HG02852 (cell line): Measurements from ENCODE around the gene WNT7A.

Source experiments
- ATAC-seq: cut with Tn5 transposase; IDR thresholded peaks from one replicate; pipeline ENCODE4 v1.9.1; 2021; ENCODE audit warnings: mild to moderate bottlenecking, moderate library complexity; ENCODE audit not compliant: unreplicated experiment

The WNT7A gene

DNA sequence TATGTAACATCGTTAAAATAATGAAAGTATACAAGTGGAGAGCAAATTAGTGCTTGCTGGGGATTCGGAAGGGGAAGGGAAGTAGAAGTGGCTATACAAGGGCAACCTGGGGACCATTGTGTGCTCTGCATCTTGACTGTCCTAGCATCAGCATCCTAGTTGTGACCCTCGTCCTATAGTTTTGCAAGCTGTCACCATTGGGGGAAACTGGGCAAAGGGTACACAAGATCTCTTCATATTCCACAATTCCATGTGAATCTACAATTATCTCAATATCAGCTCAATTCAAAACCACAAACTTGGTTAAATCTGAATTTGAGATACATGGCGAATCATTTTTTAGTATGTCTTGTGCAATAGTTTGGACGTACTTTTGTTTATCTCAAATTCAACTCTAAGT lies 30.9 kb downstream of the WNT7A start:
- no peak for ATAC-seq

DNA sequence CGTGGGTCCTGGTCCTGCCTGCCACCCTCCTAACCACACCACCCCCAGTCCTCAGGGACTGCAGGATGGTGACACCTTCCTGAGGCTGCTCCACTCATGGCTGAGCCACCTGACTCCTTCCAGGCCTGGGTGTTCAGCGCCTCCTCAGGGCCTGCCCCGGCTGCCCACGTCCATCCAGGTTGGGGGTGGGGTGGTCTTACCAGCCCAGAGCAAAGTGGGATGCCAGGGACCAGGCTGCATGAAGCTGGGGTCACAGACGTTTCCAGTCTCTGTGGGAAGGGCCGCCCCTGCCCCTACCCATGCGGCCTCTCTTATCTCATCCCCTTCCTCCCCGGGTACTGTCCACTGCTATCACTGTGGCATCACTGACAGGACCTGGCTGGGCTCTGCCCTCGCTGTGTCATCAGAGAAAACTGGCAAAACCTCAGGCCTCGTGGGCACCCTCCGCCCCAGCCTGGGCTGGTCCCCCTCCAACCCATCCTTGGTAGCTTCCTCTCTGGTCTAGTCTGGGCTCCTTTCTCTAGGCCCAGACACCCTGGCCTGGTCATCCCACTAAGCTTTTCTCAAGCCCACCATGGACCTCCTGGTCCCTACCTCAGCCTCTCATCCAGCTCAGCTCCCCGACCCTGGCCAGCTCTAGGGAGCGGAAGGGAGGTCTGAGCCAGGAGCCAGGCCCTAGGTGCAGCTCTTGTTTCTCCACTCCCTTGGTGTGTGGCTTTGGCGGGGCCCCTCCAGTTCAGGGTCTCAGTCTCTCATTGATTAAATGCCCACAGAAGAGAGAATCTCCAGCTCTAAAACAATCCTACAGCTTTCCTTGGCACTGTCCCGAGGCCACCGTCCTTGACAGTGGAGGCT lies 32.9 kb downstream of the WNT7A start:
- no peak for ATAC-seq

DNA sequence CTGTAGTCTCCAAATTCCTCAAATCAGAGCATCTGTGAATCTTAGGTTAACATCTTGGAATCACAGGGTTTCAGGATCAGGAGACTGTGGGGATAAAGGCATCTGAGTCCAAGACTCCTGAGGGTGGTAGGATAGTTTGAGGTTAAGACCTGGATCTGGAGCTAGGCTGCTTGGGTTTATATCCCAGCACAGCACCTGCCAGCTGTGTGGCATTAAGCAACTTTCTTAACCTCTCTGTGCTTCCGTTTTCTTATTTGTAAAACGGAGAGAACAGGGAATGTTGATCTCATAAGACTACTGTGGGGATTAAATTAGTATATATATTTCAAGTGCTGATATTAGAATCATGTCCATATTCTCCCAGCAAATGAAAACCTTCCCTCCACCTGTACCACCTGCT lies 33.6 kb downstream of the WNT7A start:
- ATAC-seq: no peak

DNA sequence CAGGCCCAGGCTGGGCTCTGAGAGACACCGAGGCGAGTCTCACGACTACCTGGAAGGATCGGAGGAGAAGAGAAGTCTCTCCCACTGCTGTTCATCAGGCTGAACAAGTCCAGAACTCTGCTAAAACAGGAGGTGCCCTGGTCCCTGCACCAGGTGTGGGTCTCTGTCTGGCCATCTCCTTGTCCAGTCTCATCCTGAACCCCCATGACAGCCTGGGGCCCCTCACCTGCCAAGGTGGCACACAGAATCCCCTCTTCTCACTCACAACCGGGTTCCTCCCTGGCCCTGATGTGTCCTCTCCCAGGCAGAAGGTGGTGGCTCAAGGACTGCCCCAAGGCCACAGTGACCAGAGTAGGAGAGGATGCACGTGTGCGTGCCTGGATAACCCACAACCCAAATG lies 34.1 kb downstream of the WNT7A start:
- no peak for ATAC-seq

DNA sequence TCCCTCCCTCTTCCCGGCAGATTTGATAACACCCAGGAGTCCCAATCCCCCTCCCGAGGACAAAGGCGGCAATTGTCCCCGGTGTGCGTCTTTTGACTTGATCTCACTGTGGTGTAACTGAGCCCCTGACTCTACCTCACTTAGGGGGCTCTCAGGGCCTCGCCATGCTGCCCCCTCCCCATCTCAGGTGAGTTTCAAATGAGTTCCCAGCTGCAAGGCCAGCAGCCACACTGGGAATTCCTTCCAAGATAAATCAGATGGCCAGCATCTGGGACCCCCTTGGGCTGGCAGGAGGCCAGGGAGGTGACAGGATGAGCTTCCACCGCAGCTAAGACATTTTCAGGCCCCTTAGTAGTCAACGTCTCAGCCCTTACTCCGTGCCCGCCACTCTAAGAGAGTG lies 35.0 kb downstream of the WNT7A start:
- ATAC-seq: no peak

DNA sequence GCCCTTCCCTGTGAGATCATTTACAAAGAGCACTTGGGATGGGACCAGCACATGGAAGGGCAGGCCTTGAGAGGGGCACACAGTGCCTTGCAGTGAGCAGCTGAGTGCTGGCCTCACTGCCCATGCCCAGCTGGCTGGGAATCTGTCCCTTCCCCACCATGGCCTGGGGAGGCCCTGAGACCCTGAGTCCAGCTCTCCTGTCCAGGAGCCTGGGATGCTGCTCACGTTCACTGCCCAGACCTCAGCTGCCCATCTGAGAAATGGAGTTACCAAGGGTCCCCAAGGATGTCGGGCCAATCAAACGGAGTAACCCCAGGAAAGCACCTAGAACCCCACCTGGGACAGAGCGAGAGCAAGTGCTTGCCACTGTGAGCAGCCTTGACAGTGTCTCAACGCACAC lies 35.6 kb downstream of the WNT7A start:
- no peak for ATAC-seq

DNA sequence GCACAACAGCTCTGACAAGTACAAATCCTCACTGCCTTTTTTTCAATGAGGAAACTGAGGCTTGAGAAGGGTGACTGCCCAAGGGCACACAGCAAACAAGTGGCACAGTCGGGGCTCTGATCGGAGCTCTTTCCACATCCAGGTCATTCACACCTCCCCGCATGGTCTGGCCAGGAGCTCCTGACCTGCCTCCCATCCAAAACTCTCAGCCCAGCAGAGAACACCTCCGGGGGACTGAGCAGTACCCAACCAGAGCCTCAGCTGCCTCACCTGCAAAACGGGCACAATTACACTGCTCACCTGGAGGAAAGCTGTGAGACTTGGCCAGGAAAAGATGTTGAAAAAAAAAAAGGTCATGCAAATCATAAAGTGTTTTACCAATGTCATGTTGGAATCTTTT lies 36.5 kb downstream of the WNT7A start:
- no peak for ATAC-seq

DNA sequence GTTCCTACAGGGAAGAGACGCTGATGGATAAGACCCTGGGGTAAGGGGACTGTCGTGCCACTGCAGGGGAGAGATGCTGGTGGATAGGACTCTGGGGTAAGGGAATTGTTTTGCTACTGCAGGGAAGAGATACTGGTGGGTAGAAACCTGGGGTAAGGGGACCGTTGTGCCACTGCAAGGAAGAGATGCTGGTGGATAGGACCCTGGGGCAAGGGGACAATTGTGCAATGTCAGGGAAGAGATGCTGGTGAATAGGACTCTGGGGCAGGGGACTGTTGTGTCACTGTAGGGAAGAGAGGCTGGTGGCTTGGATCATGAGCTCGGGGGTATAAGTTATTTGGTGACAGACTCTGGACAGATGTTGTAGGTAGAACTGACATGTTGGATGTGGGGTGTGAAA lies 37.6 kb downstream of the WNT7A start:
- no peak for ATAC-seq

DNA sequence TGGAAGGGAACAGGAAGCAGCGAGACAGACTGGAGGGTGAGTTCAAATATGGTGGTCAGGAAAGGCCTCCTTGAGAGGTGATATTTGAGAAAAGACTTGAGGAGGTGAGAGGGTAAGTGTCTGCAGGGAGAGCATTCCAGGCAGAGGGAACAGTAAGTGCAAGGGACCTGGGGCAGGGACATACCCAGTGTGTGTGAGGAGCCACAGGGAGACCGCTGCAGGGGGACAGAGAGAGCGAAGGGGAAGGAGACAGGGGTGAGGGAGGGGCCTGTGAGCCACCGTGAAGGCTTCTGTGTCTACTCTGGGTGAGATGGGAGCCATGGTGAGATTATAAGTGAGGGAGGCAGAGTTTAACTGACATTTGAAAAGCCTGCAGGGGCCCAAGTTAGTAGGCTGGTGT lies 38.0 kb downstream of the WNT7A start:
- no peak for ATAC-seq

DNA sequence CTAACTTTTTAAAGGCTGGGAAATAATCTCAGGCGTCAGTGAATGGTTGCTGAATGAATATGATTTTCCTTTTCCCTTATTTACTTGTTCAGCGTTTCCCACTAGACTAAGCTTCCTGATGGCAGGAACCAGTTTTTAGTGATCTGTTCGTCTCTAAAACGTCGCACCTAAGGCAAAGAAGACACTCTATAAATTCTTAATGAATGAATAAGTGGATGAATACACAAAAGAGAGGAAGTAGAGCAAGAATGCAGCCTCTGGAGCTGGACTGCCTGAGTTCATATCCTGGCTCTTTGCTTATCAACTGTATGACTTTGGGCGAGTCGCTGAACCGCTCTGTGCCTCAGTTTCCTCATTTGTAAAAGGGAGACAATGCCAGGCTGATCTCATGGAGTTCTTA lies 38.7 kb downstream of the WNT7A start:
- ATAC-seq: no peak

DNA sequence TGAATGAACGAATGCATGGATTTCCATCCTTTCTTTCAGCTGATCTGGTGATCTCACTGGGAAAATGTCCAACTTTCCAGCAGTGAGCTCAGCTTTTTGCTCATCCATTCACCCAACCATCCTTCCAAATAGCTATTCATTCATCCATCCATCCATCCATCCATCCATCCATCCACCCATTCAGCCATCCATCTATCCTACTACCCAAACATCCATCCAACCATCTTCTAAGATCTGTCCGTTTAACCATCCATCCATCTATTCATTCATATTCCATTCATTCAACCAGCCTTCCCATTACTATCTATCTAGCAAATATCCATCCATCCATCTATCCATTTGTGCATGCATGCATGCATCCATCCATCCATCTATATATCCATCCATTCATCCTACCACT lies 39.4 kb downstream of the WNT7A start:
- no peak for ATAC-seq

DNA sequence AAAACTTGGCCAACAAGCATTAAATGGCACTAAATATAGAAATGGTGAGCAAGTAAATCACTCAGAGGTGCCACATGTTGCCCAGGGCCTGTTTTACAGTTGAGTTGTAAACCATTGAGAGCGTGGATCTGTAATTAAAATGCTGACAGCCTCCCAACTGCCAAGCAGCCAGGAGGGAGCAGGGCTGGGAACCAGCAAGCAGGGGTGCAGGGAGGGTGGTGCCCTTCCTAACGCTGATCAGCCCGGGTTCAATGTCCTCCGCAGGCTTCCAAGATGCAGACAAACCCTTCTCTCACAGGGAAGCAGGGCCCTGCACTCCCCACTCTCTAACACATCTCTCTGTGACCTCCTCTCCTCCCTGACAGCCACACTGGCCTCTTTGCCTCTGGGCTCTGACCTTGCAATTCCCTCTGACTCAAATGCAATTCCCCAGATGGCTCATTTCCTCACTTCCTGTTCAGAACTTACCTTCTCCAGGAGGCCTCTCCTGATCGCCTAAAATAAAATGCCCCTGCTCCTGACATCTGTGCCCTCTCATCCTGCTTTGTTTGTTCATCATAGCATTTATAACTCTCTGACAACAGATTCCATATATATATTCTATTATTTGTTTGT lies 40.0 kb downstream of the WNT7A start:
- ATAC-seq: no peak

DNA sequence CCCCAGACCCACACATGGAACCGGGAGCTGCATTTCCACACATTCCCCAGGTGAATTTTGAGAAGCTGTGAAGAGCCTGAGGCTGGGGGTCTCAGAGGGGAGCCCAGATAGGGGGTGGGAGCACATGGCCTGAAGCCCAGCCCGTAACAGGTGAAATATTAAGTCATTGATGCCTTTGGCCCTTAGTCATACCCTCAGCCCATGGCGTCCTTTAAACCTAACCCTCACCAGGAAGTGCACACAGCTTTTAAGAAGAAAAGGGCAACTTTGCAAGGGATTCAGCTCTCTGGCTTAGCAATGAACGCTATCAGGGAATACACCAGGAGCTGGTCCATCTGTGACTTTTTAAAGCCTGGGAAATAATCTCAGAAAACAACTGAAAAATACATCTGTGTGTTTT lies 40.6 kb downstream of the WNT7A start:
- ATAC-seq: no peak

DNA sequence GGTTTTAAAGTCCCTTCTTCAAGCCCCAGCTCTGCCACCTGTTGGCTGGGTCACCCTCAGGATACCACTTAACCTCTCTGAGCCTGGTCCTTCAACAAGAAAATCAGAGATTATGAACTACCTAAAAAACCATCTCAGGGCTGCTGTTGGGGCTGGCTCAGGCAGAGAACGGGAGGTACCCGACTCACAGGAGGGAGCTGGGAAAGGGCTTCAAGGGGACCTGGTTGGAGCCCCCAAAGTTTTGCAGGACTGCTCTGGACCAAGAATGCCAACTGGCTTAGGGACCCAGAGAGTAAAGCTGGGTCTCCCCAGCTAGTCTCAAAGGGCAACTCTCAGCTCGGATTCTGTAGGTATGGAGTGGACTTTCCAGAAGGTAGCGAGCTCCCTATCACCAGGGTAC lies 41.5 kb downstream of the WNT7A start:
- ATAC-seq: no peak

DNA sequence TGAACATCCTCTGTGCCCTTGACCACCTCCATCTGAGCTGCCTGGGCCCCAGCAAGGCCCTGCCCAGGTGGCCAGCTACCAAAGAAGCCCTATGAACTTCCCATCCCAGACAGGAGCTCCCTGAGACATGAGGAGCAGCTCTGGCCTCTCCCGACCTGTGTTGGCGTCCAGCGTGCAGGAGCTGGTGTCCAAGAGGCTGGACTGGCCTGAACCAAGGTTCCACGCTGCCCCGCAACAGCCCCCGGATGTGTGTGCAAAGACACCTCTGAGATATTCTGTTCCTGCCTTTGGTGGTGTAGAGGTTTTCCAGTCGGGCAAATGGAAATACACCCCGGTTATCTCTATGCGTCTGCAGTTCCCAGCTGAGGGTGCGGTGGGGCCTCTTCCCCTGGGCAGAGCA lies 42.1 kb downstream of the WNT7A start:
- no peak for ATAC-seq

DNA sequence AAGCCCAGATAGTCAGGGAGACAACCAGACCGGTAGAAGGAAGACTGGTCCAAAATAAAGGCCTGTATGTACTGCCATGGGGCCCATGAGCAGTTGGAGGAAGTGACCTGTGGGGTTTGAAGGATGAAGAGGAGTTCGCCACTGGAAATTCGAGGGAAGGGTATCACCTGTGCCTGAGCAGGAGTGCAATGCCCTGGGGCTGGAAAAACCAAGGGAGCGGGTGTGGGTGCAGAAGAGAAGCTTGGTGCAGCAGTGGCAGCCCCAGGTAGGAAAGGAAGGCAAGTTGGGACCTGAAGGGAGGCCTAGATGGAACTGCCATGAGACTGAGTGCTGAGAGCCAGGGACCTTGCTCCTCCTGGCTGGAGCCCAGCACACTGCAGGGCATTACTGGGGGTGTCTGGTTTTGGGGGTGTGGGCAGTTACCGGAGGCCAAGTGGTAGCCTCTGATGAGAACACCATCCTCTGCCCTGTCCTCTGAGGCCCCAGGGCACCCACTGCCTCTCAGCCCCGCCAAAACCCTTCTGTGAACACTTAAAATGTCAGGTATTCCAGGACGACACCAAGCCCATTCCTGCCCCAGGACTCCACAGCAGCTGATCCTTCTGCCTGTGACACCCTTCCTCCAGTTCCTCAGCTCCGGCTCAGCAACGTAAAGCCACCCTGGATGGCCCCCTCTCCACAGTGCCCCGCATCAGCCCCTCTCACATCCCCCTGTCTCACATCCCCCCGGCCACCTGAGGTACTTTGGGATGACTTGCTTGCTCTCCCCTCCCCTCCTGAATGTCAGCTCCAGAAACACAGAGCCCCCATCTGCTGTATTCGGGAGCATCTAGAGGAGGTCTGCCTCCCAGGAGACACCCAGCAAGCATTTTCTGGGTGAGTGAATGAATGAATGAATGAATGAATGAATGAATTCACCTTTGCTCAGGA lies 42.9 kb downstream of the WNT7A start:
- ATAC-seq: no peak

DNA sequence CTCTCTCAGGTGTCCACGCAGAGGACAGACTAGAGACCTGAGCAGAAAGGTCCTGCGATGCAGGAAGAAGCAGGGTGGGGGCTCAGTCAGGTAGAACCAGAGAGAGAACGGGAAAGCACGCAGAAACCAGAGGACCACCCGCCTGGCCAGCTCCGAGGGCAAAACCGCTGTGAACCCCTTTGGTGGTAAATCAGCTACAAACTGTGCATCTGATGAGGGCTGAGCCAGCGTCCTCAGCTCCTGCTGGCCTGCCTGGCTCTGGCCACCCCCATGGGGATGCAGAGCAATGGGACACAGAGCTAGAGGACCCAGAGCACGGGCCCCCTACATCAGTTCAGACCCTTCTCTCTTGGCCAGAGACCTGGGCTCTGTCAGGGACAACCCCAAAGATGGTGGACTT lies 44.6 kb downstream of the WNT7A start:
- no peak for ATAC-seq

DNA sequence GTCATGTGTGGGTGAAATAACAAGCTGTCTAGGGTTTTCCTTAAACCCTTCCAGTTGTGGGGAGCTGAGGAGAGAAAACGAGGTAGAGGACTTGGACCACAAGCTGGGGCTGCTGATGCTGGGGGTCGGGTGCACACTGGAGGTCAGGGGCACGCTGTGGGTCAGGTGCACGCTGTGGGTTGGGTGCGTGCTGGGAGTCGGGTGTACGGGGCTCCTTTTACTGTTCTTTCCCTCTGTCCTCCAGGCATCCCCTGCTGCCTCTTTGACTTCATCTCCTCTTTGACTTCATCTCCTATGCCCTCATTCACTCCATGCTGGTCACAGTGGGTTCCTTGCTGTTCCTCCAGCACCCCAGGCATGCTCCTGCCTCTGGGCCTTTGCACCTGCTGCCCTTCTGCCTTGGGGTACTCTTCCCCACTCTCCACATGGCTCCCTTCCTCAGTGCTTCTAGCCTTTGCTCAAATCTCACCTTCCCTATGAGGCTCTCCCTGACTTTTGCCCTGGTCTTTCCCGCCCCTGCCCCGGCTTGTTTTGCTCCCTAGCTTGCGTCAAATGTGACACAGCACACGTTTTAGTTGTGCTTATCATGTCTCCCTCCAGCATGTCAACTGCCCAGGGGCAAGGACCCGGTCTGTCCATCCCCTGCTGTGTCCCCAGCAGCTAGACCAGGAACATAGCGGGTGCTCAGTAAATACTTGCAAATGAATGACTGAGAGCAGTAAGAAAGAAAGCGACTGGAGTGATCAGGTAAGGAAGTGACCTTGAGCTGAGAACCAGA lies 45.4 kb downstream of the WNT7A start:
- no peak for ATAC-seq

DNA sequence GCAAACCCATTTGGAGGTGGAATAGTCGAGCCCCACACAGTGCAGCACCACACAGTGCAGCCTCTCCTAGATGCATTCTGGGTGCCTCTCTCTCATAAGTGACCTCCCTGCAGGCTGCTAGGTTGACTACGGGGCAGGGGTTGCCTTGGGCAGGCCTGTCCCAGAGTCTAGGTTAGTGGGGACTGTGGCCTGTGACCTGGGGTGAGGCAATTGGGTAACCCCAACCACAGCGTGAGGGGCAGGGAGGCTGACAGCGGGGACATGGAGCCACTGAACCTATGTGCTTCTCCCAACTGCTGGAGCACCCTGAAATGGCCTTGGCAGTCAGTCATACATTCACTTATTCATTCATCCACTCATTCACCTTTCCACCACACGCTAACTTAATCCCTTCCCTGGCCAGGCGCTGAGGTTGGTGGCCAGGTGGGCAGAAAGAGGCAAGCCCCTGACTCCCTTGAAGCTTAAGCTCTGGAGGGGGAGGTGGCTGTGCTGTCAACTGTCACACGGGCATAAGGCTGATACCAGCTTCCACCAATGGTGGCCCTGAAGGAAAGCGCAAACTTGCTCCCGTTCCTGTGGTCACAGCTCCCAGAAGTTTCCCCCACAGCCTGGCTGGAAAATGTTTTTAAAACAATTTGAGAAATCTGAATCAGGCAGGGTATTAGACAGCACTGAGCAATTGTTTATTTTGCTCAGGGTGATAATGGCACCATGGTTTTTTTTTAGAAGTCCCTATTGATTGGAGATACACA lies 46.2 kb downstream of the WNT7A start:
- ATAC-seq: no peak

DNA sequence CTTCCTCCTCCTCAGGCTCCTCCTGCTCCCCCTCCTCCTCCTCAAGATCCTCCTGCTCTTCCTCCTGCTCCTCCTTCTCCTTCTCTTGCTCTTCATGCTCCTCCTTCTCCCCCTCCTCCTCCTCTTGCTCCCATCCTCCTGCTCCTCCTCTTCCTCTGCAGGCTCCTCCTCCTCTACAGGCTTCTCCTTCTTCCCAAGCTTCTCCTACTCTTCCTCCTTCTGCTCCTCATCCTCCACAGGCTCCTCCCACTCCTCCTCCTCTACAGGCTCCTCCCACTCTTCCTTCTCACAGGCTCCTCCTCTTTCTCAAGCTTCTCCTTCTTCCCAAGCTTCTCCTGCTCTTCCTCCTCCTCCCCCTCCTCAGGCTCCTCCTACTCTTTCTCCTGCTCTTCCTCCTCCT lies 47.7 kb downstream of the WNT7A start:
- no peak for ATAC-seq
